A673 (cell line): Measurements from ENCODE around the gene NBEA. TPM values are rescaled to one million over a fixed set of nuclear protein-coding genes. Genes with fewer than 3 reads are reported as not detected.

Source experiments
- BruUV-seq: library from RNA; stranded (reverse); fragments of 400-500 nt; replicated peaks from 2 replicates; lab custom pipeline; 2021; lab: Mats Ljungman, UMichigan
- CTCF ChIA-PET: fragments of 300-600 bp; sonication (Branson Sonifier 250); formaldehyde crosslinking; loops from one replicate; lab custom pipeline; 2022; ENCODE audit warnings: antibody characterized with exemption; lab: Charles Lee
- POLR2A ChIA-PET: fragments of 300-600 bp; sonication (Branson Sonifier 250); formaldehyde crosslinking; loops from one replicate; lab custom pipeline; 2022; ENCODE audit warnings: antibody characterized with exemption; ENCODE audit not compliant: low non-redundant PET; lab: Charles Lee
- DNase-seq: peaks from one replicate; pipeline ENCODE4 v3.0.0-alpha.2; 2015; ENCODE audit warnings: low spot score
- H3K27ac ChIP-seq: fragments of 200-600 bp; sonication (generic); 2 replicates; pipeline ENCODE4 v1.5.1; 2016; ENCODE audit warnings: mixed run types, low read depth, mild to moderate bottlenecking, mixed read lengths, antibody characterized with exemption, low read length; ENCODE audit not compliant: poor library complexity, severe bottlenecking
- H3K27me3 ChIP-seq: fragments of 200-600 bp; sonication (generic); replicated peaks from 2 replicates; pipeline ENCODE4 v1.6.1; 2017; ENCODE audit warnings: mixed run types, low read depth, mild to moderate bottlenecking, mixed read lengths, antibody characterized with exemption, low read length; ENCODE audit not compliant: insufficient read depth, poor library complexity
- H3K36me3 ChIP-seq: fragments of 200-600 bp; sonication (generic); 2 replicates; pipeline ENCODE4 v1.6.1; 2016; ENCODE audit warnings: mixed run types, mild to moderate bottlenecking, mixed read lengths, antibody characterized with exemption, low read length; ENCODE audit not compliant: insufficient read depth, poor library complexity, severe bottlenecking
- H3K4me1 ChIP-seq: fragments of 200-600 bp; sonication (generic); 2 replicates; pipeline ENCODE4 v1.6.1; 2017; ENCODE audit warnings: mixed run types, mild to moderate bottlenecking, mixed read lengths, antibody characterized with exemption, low read length; ENCODE audit not compliant: insufficient read depth, poor library complexity, severe bottlenecking
- H3K4me3 ChIP-seq: fragments of 200-600 bp; sonication (generic); 2 replicates; pipeline ENCODE4 v1.5.1; 2016; ENCODE audit warnings: low read depth, mixed run types, mild to moderate bottlenecking, mixed read lengths, low read length; ENCODE audit not compliant: poor library complexity, severe bottlenecking
- H3K9me3 ChIP-seq: fragments of 200-600 bp; sonication (generic); 2 replicates; pipeline ENCODE4 v1.6.1; 2016; ENCODE audit warnings: mixed run types, low read depth, mild to moderate bottlenecking, mixed read lengths, antibody characterized with exemption, low read length; ENCODE audit not compliant: poor library complexity, severe bottlenecking
- EZH2 ChIP-seq: fragments of 200-600 bp; sonication (generic); IDR thresholded peaks from 2 replicates; pipeline ENCODE4 v1.6.1; 2017; ENCODE audit warnings: borderline replicate concordance, low read depth, mild to moderate bottlenecking, mixed read lengths, antibody characterized with exemption, low read length; ENCODE audit not compliant: poor library complexity, severe bottlenecking
- intact Hi-C: fragments of 100-400 bp; cut with micrococcal nuclease; formaldehyde crosslinking; loops from one replicate; pipeline ENCODE4 v1.10.0; 2022; ENCODE audit not compliant: unreplicated experiment
- total RNA-seq: library from RNA; stranded (reverse); gene quantifications from 2 replicates; pipeline ENCODE4 v1.2.3, GENCODE V29; 2021
- TF ChIP-seq, protein P1 (sequence below): fragments of 300-800, 200-600 bp; sonication (generic); conservative IDR thresholded peaks from 2 replicates; pipeline ENCODE4 v1.5.1; 2017; ENCODE audit warnings: low read depth, mild to moderate bottlenecking, antibody characterized with exemption, low read length, moderate library complexity, mixed read lengths

The NBEA gene
- total RNA-seq, 1 experiment from 2014 or later, result 4.2 TPM

DNA sequence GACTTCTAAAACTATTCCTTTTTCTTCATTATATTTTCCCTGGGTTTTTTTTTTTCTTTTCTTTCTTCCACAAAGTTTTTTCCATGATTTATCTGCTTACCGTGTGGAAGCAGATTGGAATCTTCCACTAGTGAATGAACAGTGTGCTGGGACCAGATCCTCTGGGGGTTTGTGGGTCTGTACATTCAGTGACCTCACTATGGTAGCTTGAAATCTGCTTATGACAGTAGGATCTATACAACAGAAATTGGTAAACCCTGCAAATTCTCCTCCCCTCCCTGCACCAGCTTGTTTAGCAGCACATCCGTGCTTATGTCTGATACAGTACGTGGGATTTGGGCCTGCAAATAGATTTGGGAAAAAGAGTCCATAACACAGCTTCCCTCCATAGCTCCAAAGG lies 560.4 kb downstream of the NBEA start:
- H3K36me3 ChIP-seq, result no peaks in the 10 kb centered on the region
- no peak overlapping the region for H3K27ac ChIP-seq
- intact Hi-C loops, result no loop called here
- CTCF ChIA-PET, result no interaction called here
- BruUV-seq, result no TSS peak
- POLR2A ChIA-PET, result no interaction called here
- no peaks in the 10 kb centered on the region for H3K9me3 ChIP-seq
- no peaks in the 10 kb centered on the region for H3K27me3 ChIP-seq
- DNase-seq, result no peak
- no peak for TF ChIP-seq EZH2
- TF ChIP-seq, protein P1, sequence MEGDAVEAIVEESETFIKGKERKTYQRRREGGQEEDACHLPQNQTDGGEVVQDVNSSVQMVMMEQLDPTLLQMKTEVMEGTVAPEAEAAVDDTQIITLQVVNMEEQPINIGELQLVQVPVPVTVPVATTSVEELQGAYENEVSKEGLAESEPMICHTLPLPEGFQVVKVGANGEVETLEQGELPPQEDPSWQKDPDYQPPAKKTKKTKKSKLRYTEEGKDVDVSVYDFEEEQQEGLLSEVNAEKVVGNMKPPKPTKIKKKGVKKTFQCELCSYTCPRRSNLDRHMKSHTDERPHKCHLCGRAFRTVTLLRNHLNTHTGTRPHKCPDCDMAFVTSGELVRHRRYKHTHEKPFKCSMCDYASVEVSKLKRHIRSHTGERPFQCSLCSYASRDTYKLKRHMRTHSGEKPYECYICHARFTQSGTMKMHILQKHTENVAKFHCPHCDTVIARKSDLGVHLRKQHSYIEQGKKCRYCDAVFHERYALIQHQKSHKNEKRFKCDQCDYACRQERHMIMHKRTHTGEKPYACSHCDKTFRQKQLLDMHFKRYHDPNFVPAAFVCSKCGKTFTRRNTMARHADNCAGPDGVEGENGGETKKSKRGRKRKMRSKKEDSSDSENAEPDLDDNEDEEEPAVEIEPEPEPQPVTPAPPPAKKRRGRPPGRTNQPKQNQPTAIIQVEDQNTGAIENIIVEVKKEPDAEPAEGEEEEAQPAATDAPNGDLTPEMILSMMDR, result no peak
- no peak overlapping the region for H3K4me3 ChIP-seq
- no peaks in the 10 kb centered on the region for H3K4me1 ChIP-seq

GRCh38 chr13:35512271-35512920 lies 570.3 kb downstream of the NBEA start:
- Histone ChIP-seq H3K4me1 (no peaks in the 10 kb centered on the region), H3K4me3 (no peak overlapping the region), H3K27me3 (no peaks in the 10 kb centered on the region), H3K36me3 (no peaks in the 10 kb centered on the region), H3K9me3 (no peaks in the 10 kb centered on the region), H3K27ac (no peak overlapping the region)
- POLR2A ChIA-PET, result no interaction called here
- CTCF ChIA-PET, result no interaction called here
- intact Hi-C loops, result no loop called here
- TF ChIP-seq, protein P1, result no peak
- TF ChIP-seq EZH2, result no peak
- DNase-seq, result no peak
- no TSS peak for BruUV-seq

DNA sequence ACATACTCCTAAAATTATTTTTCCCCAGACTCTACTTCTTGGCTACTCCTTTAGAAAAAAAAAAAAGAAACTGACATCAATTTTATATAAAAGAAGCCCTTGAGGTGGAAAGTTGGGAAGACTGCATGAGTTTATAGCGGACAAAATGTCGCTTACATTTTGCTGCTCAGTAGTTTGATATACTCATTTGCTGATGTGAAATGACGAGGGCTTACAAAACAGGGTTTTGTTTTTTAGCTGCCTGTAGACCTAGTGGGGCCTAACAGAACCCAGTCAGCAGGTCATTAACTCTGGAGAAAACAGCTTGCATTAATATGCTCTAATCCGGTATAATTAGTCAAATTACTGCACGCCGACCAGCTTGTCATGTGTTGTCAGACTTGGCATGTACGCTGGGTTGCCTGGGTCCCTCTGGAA lies 572.0 kb downstream of the NBEA start:
- no TSS peak for BruUV-seq
- CTCF ChIA-PET, result no interaction called here

More for the DNA sequence above, 572.0 kb downstream of the NBEA start:
- H3K27ac ChIP-seq, result no peak overlapping the region
- H3K4me3 ChIP-seq, result no peak overlapping the region
- H3K27me3 ChIP-seq, result no peaks in the 10 kb centered on the region
- H3K4me1 ChIP-seq, result no peaks in the 10 kb centered on the region
- DNase-seq, result no peak
- POLR2A ChIA-PET, result no interaction called here
- no peaks in the 10 kb centered on the region for H3K9me3 ChIP-seq
- intact Hi-C loops, result no loop called here
- no peaks in the 10 kb centered on the region for H3K36me3 ChIP-seq
- TF ChIP-seq EZH2, result no peak
- TF ChIP-seq, protein P1, result no peak
